Measurements from ENCODE around the gene IGF2R.
"Not testable (repeated sequence)": the region's sequence is repeated elsewhere in the genome, so short reads cannot be mapped to it uniquely, and the experiment has no call there.

The IGF2R gene

GRCh38 chr6:160082627-160083026, 113.7 kb downstream of the IGF2R start:
- no peak for DNase-seq

- DNase-seq, result no peak
Observed at GRCh38 chr6:160084198-160084776, 115.4 kb downstream of the IGF2R start.

- DNase-seq, result no peak
Observed at GRCh38 chr6:160085226-160085625, 116.3 kb downstream of the IGF2R start.

- no peak for DNase-seq
Observed at GRCh38 chr6:160085713-160086505, 117.0 kb downstream of the IGF2R start.

GRCh38 chr6:160086754-160087153, 117.9 kb downstream of the IGF2R start:
- no peak for DNase-seq

GRCh38 chr6:160088069-160088783, 119.3 kb downstream of the IGF2R start:
- no peak for DNase-seq

GRCh38 chr6:160088784-160089533, 120.1 kb downstream of the IGF2R start:
- no peak for DNase-seq

- no peak for DNase-seq
Observed at GRCh38 chr6:160089534-160089897, 120.6 kb downstream of the IGF2R start.

GRCh38 chr6:160090442-160091239, 121.8 kb downstream of the IGF2R start:
- DNase-seq, result not testable (repeated sequence)

GRCh38 chr6:160092176-160092575, 123.3 kb downstream of the IGF2R start:
- not testable (repeated sequence) for DNase-seq

- no peak for DNase-seq
Observed at GRCh38 chr6:160092602-160093001, 123.7 kb downstream of the IGF2R start.

- DNase-seq, result no peak
Observed at GRCh38 chr6:160093061-160093460, 124.2 kb downstream of the IGF2R start.

- DNase-seq, result no peak
Observed at GRCh38 chr6:160093946-160094345, 125.1 kb downstream of the IGF2R start.

- DNase-seq, result no peak
Observed at GRCh38 chr6:160095146-160095845, 126.4 kb downstream of the IGF2R start.

GRCh38 chr6:160101277-160102205, 132.7 kb downstream of the IGF2R start:
- no peak for DNase-seq

GRCh38 chr6:160102399-160102798, 133.5 kb downstream of the IGF2R start:
- DNase-seq, result no peak

GRCh38 chr6:160102956-160103824, 134.3 kb downstream of the IGF2R start:
- DNase-seq, result no peak

- DNase-seq, result no peak
Observed at GRCh38 chr6:160103825-160104100, 134.9 kb downstream of the IGF2R start.

GRCh38 chr6:160104821-160105517, 136.1 kb downstream of the IGF2R start:
- no peak for DNase-seq
